Ammon's horn (tissue), 1 donor: ENCODE results near the gene TPH1.

Experiments
- DNase-seq: peaks from one replicate; pipeline ENCODE4 v3.0.0-alpha.2; 2016; ENCODE audit warnings: low spot score

The TPH1 gene

GRCh38 chr11:18046116-18046777 is at the start of gene TPH1:
TPH1 (minus strand) TSS chr11:18046269; CDS start chr11:18040762, 5,507 bp downstream.
- no peak for DNase-seq

- no peak for DNase-seq
Observed at GRCh38 chr11:18093959-18094358, 47.9 kb upstream of the TPH1 start.

- DNase-seq: no peak
Observed at GRCh38 chr11:18091731-18092130, 45.7 kb upstream of the TPH1 start.

GRCh38 chr11:18088966-18089365 is 42.9 kb upstream of the TPH1 start:
- no peak for DNase-seq

GRCh38 chr11:18088366-18088765 is 42.3 kb upstream of the TPH1 start:
- DNase-seq: peak; percentile 31

- no peak for DNase-seq
Observed at GRCh38 chr11:18081551-18081950, 35.5 kb upstream of the TPH1 start.

- DNase-seq: no peak
Observed at GRCh38 chr11:18080451-18080850, 34.4 kb upstream of the TPH1 start.

GRCh38 chr11:18078909-18079308 is 32.8 kb upstream of the TPH1 start:
- no peak for DNase-seq

- no peak for DNase-seq
Observed at GRCh38 chr11:18075444-18075843, 29.4 kb upstream of the TPH1 start.

- DNase-seq: no peak
Observed at GRCh38 chr11:18071098-18071705, 25.1 kb upstream of the TPH1 start.

- no peak for DNase-seq
Observed at GRCh38 chr11:18067372-18067771, 21.3 kb upstream of the TPH1 start.

- DNase-seq: no peak
Observed at GRCh38 chr11:18066626-18067025, 20.6 kb upstream of the TPH1 start.

GRCh38 chr11:18065572-18065971 is 19.5 kb upstream of the TPH1 start:
- DNase-seq: no peak

- no peak for DNase-seq
Observed at GRCh38 chr11:18064450-18065054, 18.5 kb upstream of the TPH1 start.

- DNase-seq: no peak
Observed at GRCh38 chr11:18063862-18064434, 17.9 kb upstream of the TPH1 start.

GRCh38 chr11:18063125-18063524 is 17.1 kb upstream of the TPH1 start:
- no peak for DNase-seq

- DNase-seq: no peak
Observed at GRCh38 chr11:18061351-18061750, 15.3 kb upstream of the TPH1 start.

GRCh38 chr11:18056561-18057181 is 10.6 kb upstream of the TPH1 start:
- no peak for DNase-seq

- no peak for DNase-seq
Observed at GRCh38 chr11:18054511-18055103, 8.5 kb upstream of the TPH1 start.

- DNase-seq: no peak
Observed at GRCh38 chr11:18050848-18051247, 4.8 kb upstream of the TPH1 start.

GRCh38 chr11:18036456-18036855 is 9.6 kb downstream of the TPH1 start:
- DNase-seq: no peak

- DNase-seq: no peak
Observed at GRCh38 chr11:18027475-18027874, 18.6 kb downstream of the TPH1 start.
